Activated CD8-positive, alpha-beta memory T cell treated with anti-CD3 and anti-CD28 coated beads, Interleukin-2, amount 50 U/mL, for 48 hours (primary cell): Measurements from ENCODE around the gene FAM151B.
"Not testable (repeated sequence)": the region's sequence is repeated elsewhere in the genome, so short reads cannot be mapped to it uniquely, and the experiment has no call there.

Source experiments
- DNase-seq: peaks from one replicate; pipeline ENCODE4 v3.0.0-alpha.2; 2020

The FAM151B gene

GRCh38 chr5:80504833-80505232 lies 16.9 kb downstream of the FAM151B start:
- no peak for DNase-seq

GRCh38 chr5:80507663-80508062 lies 19.8 kb downstream of the FAM151B start:
- DNase-seq: no peak

- DNase-seq: no peak
Measured at GRCh38 chr5:80508844-80509243, 20.9 kb downstream of the FAM151B start.

- no peak for DNase-seq
Measured at GRCh38 chr5:80509362-80509761, 21.5 kb downstream of the FAM151B start.

- DNase-seq: no peak
Measured at GRCh38 chr5:80516826-80517225, 28.9 kb downstream of the FAM151B start.

- DNase-seq: no peak
Measured at GRCh38 chr5:80540691-80541090, 52.8 kb downstream of the FAM151B start.

GRCh38 chr5:80541392-80541791 lies 53.5 kb downstream of the FAM151B start:
- DNase-seq: no peak

- DNase-seq: no peak
Measured at GRCh38 chr5:80554646-80555045, 66.7 kb downstream of the FAM151B start.

- DNase-seq: no peak
Measured at GRCh38 chr5:80555099-80555498, 67.2 kb downstream of the FAM151B start.

GRCh38 chr5:80559244-80559643 lies 71.3 kb downstream of the FAM151B start:
- no peak for DNase-seq

- DNase-seq: no peak
Measured at GRCh38 chr5:80565330-80565729, 77.4 kb downstream of the FAM151B start.

GRCh38 chr5:80566711-80567259 lies 78.9 kb downstream of the FAM151B start:
- no peak for DNase-seq

GRCh38 chr5:80568251-80568650 lies 80.4 kb downstream of the FAM151B start:
- DNase-seq: no peak

- peak; percentile 55 for DNase-seq
Measured at GRCh38 chr5:80569086-80569960, 81.4 kb downstream of the FAM151B start.

- peak; percentile 70 for DNase-seq
Measured at GRCh38 chr5:80569961-80570786, 82.3 kb downstream of the FAM151B start, which contains the start of gene ANKRD34B. Gene ANKRD34B (minus strand): TSS chr5:80570280. CDS start chr5:80560019, 10,261 bp downstream.

- DNase-seq: no peak
Measured at GRCh38 chr5:80573062-80573461, 85.2 kb downstream of the FAM151B start.

GRCh38 chr5:80576383-80576782 lies 88.5 kb downstream of the FAM151B start:
- DNase-seq: no peak

GRCh38 chr5:80577707-80578106 lies 89.8 kb downstream of the FAM151B start:
- no peak for DNase-seq

GRCh38 chr5:80579050-80579449 lies 91.2 kb downstream of the FAM151B start:
- DNase-seq: no peak

GRCh38 chr5:80580291-80580690 lies 92.4 kb downstream of the FAM151B start:
- DNase-seq: not testable (repeated sequence)

GRCh38 chr5:80584770-80585169 lies 96.9 kb downstream of the FAM151B start:
- no peak for DNase-seq

- DNase-seq: no peak
Measured at GRCh38 chr5:80588858-80589540, 101.1 kb downstream of the FAM151B start.

- DNase-seq: no peak
Measured at GRCh38 chr5:80590766-80591165, 102.9 kb downstream of the FAM151B start.
